Neural cell (in vitro differentiated cells): ENCODE results near the gene CACNA1D. TPM values are rescaled to one million over a fixed set of nuclear protein-coding genes. Genes with fewer than 3 reads are reported as not detected.

Experiments
- H2AFZ ChIP-seq: fragments of 200-600, 300-800 bp; sonication (generic), shearing (Covaris generic); 2 replicates; pipeline ENCODE4 v1.6.0; 2014; ENCODE audit warnings: low read depth, mild to moderate bottlenecking, antibody characterized with exemption, low read length, moderate library complexity
- H3F3A ChIP-seq: fragments of 200-600 bp; shearing (Covaris generic); 2 replicates; pipeline ENCODE4 v1.6.1; 2016; ENCODE audit warnings: mild to moderate bottlenecking, moderate library complexity, mixed read lengths, antibody characterized with exemption, low read length; ENCODE audit not compliant: insufficient read depth, poor library complexity, severe bottlenecking
- H3K27ac ChIP-seq: fragments of 200-600, 300-800 bp; sonication (generic), shearing (Covaris generic); 2 replicates; pipeline ENCODE4 v1.5.1; 2014; ENCODE audit warnings: mild to moderate bottlenecking, low read length, moderate library complexity
- H3K27me3 ChIP-seq: fragments of 300-800, 200-600 bp; sonication (generic), shearing (Covaris generic); 2 replicates; pipeline ENCODE4 v1.6.0; 2014; ENCODE audit warnings: mild to moderate bottlenecking, low read depth, low read length, moderate library complexity; ENCODE audit not compliant: insufficient read depth
- H3K36me3 ChIP-seq: fragments of 300-800, 200-600 bp; sonication (generic), shearing (Covaris generic); 2 replicates; pipeline ENCODE4 v1.5.1; 2014; ENCODE audit warnings: mild to moderate bottlenecking, antibody characterized with exemption, low read length, moderate library complexity; ENCODE audit not compliant: insufficient read depth
- H3K4me2 ChIP-seq: fragments of 300-800, 200-600 bp; sonication (generic), shearing (Covaris generic); 2 replicates; pipeline ENCODE4 v1.6.0; 2014; ENCODE audit warnings: mild to moderate bottlenecking, low read length
- H3K4me3 ChIP-seq: fragments of 300-800, 200-600 bp; sonication (generic), shearing (Covaris generic); 2 replicates; pipeline ENCODE4 v1.5.1; 2014; ENCODE audit warnings: mild to moderate bottlenecking, low read length, moderate library complexity
- H3K79me2 ChIP-seq: fragments of 200-600 bp; shearing (Covaris generic); replicated peaks from 2 replicates; pipeline ENCODE4 v1.6.0; 2014; ENCODE audit warnings: mild to moderate bottlenecking, low read length, moderate library complexity; ENCODE audit not compliant: insufficient read depth
- H3K9ac ChIP-seq: fragments of 300-800, 200-600 bp; sonication (generic), shearing (Covaris generic); 2 replicates; pipeline ENCODE4 v1.6.1; 2016; ENCODE audit warnings: mild to moderate bottlenecking, low read length, mixed read lengths
- H3K9me2 ChIP-seq: fragments of 200-600 bp; shearing (Covaris generic); 2 replicates; pipeline ENCODE4 v1.6.1; 2016; ENCODE audit warnings: mild to moderate bottlenecking, low read length, mixed read lengths; ENCODE audit not compliant: insufficient read depth
- H3K9me3 ChIP-seq: fragments of 200-600, 300-800 bp; sonication (generic), shearing (Covaris generic); 2 replicates; pipeline ENCODE4 v1.6.1; 2016; ENCODE audit warnings: mild to moderate bottlenecking, mixed run types, low read length, moderate library complexity, mixed read lengths
- H4K20me1 ChIP-seq: fragments of 200-600 bp; shearing (Covaris generic); 2 replicates; pipeline ENCODE4 v1.6.1; 2016; ENCODE audit warnings: mild to moderate bottlenecking, mixed run types; ENCODE audit not compliant: insufficient read depth
- CTCF ChIP-seq: fragments of 450-650 bp; IDR thresholded peaks from 2 replicates; pipeline ENCODE4 v1.5.1; 2014; ENCODE audit warnings: antibody characterized with exemption, mild to moderate bottlenecking, moderate library complexity; ENCODE audit not compliant: poor library complexity, severe bottlenecking
- EP300 ChIP-seq: fragments of 450-650 bp; conservative IDR thresholded peaks from 2 replicates; pipeline ENCODE4 v1.6.1; 2014; ENCODE audit warnings: antibody characterized with exemption, mild to moderate bottlenecking, moderate library complexity; ENCODE audit not compliant: poor library complexity, severe bottlenecking
- EZH2 ChIP-seq: fragments of 200-600, 300-800 bp; shearing (Covaris generic), sonication (generic); IDR thresholded peaks from 2 replicates; pipeline ENCODE4 v1.6.1; 2014; ENCODE audit warnings: antibody characterized with exemption, low read length, borderline replicate concordance, mild to moderate bottlenecking; ENCODE audit not compliant: insufficient read depth, poor library complexity, severe bottlenecking
- MXI1 ChIP-seq: fragments of 450-650 bp; conservative IDR thresholded peaks from 2 replicates; pipeline ENCODE4 v1.6.1; 2014; ENCODE audit warnings: antibody characterized with exemption, mild to moderate bottlenecking; ENCODE audit not compliant: poor library complexity, severe bottlenecking
- POLR2AphosphoS5 ChIP-seq: IDR thresholded peaks from 2 replicates; pipeline ENCODE4 v1.6.1; 2012
- RAD21 ChIP-seq: fragments of 450-650 bp; conservative IDR thresholded peaks from 2 replicates; pipeline ENCODE4 v1.6.1; 2014; ENCODE audit warnings: antibody characterized with exemption, mild to moderate bottlenecking, moderate library complexity
- REST ChIP-seq: IDR thresholded peaks from 2 replicates; pipeline ENCODE4 v1.6.1; 2012; ENCODE audit warnings: borderline replicate concordance
- SMC3 ChIP-seq: fragments of 450-650 bp; conservative IDR thresholded peaks from 2 replicates; pipeline ENCODE4 v1.6.1; 2014; ENCODE audit warnings: antibody characterized with exemption, mild to moderate bottlenecking, moderate library complexity; ENCODE audit not compliant: poor library complexity
- TAF1 ChIP-seq: IDR thresholded peaks from 2 replicates; pipeline ENCODE4 v1.6.1; 2012; ENCODE audit warnings: low read depth
- polyA plus RNA-seq: library from polyadenylated mRNA; depleted of rRNA; stranded (reverse); fragments of >200 nt; gene quantifications from 2 replicates; pipeline ENCODE4 v1.2.3, GENCODE V29; 2014

CACNA1D gene
- polyA plus RNA-seq, 1 donor from 2014 or later, result 22.5 TPM

GRCh38 chr3:53673722-53674350 is 179.4 kb downstream of the CACNA1D start:
- no peaks in the 10 kb centered on the region for H4K20me1 ChIP-seq
- no peaks in the 10 kb centered on the region for H3K9me3 ChIP-seq
- no peaks in the 10 kb centered on the region for H3K79me2 ChIP-seq
- no peak overlapping the region for H3K4me3 ChIP-seq
- no peak overlapping the region for H2AFZ ChIP-seq
- H3K4me2 ChIP-seq, result no peak overlapping the region
- H3K27ac ChIP-seq, result no peak overlapping the region
- no peaks in the 10 kb centered on the region for H3F3A ChIP-seq
- H3K27me3 ChIP-seq, result no peaks in the 10 kb centered on the region
- no peaks in the 10 kb centered on the region for H3K9me2 ChIP-seq
- TF ChIP-seq TAF1, result no peak
- TF ChIP-seq EP300, result no peak
- no peak for TF ChIP-seq SMC3
- TF ChIP-seq POLR2AphosphoS5, result no peak
- TF ChIP-seq REST, result no peak
- TF ChIP-seq MXI1, result no peak
- no peak for TF ChIP-seq CTCF
- no peak for TF ChIP-seq EZH2
- TF ChIP-seq RAD21, result no peak
- H3K9ac ChIP-seq, result no peak overlapping the region
- no peaks in the 10 kb centered on the region for H3K36me3 ChIP-seq

- Histone ChIP-seq H3K27me3 (no peaks in the 10 kb centered on the region), H3K9ac (no peak overlapping the region), H3K36me3 (no peaks in the 10 kb centered on the region), H3K79me2 (no peaks in the 10 kb centered on the region), H3K9me3 (no peaks in the 10 kb centered on the region), H2AFZ (no peak overlapping the region), H3K27ac (no peak overlapping the region), H3K4me3 (no peak overlapping the region), H3F3A (no peaks in the 10 kb centered on the region), H3K9me2 (no peaks in the 10 kb centered on the region), H3K4me2 (no peak overlapping the region), H4K20me1 (no peaks in the 10 kb centered on the region)
- no peak for TF ChIP-seq EZH2
- no peak for TF ChIP-seq REST
- no peak for TF ChIP-seq RAD21
- TF ChIP-seq CTCF, result no peak
- no peak for TF ChIP-seq MXI1
- TF ChIP-seq TAF1, result no peak
- TF ChIP-seq POLR2AphosphoS5, result no peak
Measured at GRCh38 chr3:53674582-53674981, 180.2 kb downstream of the CACNA1D start.
